HG02759 (cell line): ENCODE results near the gene SOSTDC1.
"Not testable (repeated sequence)": the region's sequence is repeated elsewhere in the genome, so short reads cannot be mapped to it uniquely, and the experiment has no call there.

Source experiments
- ATAC-seq: cut with Tn5 transposase; IDR thresholded peaks from one replicate; pipeline ENCODE4 v1.9.1; 2021; ENCODE audit warnings: mild to moderate bottlenecking, moderate library complexity; ENCODE audit not compliant: unreplicated experiment

SOSTDC1 gene

GRCh38 chr7:16463520-16463919 is 2.0 kb downstream of the SOSTDC1 start:
- ATAC-seq: no peak

DNA sequence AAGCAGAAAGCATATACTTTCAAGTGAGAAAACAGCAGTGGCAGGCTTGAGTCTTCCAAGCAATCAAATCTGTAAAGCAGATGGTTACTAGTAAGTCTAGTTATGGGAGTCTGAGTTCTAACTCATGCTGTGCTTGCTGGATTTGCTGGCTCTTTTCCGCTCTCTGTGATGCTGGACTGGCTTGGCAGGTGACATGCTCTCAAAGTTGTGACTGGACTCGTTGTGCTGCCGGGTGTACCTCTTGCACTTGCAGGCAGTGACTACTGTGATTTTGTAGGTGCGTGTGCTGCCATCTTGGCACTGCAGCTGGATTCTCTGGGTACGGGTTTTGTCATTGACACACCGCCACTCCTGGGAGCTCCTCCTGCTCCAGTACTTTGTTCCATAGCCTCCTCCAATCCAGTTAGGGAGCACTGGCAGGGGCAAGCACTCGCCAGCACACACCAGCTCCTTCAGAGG is 3.1 kb downstream of the SOSTDC1 start:
- no peak for ATAC-seq

- no peak for ATAC-seq
Measured at GRCh38 chr7:16460789-16461493, 4.6 kb downstream of the SOSTDC1 start.

DNA sequence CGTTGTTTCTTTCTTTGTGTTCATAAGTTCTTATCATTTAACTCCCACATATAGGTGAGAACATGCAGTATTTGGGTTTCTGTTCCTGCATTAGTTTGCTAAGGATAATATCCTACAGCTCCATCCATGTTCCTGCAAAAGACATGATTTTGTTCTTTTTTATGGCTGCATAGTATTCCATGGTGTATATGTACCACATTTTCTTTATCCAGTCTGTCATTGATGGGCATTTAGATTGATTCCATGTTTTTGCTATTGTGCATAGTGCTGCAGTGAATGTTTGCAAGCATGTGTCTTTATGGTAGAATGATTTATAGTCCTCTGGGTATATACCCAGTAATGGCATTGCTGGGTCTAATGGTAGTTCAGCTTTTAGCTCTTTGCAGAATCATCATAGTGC is 9.2 kb downstream of the SOSTDC1 start:
- ATAC-seq: not testable (repeated sequence)

- no peak for ATAC-seq
Measured at GRCh38 chr7:16455591-16455990, 9.9 kb downstream of the SOSTDC1 start.

DNA sequence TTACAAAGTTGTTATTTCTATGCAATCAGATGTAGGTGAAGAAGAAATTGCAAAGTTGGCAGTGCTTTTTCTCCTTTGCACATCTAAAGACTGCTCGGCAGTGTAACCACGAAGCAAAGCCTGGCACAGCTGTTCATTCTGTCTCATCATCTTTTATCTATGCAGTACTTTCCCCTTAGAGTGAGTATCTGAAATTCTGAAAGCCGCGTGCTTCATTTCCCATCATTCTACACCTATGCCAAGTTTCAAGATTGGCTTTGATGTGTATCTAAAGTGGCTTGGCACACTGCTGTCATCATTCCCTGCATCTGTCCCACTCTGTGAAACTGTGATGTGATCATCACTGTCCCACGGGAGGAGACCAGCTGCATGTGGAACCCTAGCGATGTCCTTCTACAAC is 15.2 kb downstream of the SOSTDC1 start:
- ATAC-seq: no peak

DNA sequence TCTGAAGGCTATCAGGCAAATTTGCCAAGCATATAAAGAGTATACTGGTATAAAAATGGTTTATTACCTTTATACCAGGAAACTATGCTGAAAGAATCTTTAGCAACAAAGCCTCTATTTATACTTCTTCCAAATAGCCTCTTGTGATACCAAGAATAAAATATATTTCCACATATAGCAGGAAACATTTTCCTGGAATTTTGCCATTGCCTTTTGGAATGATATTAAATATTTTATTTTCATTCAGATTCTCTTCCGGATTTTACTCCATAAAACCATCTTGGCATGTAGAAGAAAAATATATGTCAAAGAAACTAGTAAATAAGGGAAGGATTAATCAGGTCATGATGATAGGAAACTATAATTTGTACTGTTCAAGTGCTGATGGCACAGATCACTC is 17.7 kb downstream of the SOSTDC1 start:
- ATAC-seq: no peak

DNA sequence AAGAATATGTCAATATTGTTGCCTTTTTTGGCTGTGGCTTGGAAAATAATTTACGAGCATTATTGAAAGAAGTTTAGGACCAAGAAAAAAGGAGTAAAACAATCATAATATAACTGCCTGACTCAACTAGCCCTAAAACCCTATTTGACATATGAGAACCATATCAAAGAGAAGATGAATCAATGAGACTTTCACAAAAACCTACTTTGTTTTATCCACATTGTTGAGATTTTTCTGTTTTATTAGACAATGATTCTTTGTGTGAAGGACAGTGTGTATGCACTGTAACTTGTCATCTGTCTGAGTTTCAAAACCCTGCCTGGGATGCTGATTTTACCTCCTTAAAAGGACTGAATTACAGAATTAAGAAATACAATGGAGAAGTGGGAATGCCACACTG is 19.0 kb downstream of the SOSTDC1 start:
- ATAC-seq: no peak

DNA sequence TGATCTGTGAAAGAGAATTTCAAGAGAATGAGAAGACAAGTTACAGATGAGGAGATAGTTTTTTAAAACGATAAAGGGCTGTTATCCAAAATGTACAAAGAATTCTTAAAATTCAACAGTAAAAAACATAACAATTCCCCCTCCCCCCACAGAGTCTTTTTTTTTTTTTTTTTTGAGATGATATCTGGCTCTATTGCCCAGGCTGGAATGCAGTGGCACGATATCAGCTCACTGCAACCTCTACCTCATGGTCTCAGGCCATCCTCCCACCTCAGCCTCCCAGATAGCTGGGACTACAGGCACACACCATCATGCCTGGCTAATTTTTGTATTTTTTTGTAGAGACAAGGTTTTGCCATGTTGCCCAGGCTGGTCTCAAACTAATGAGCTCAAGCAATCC is 21.7 kb downstream of the SOSTDC1 start:
- ATAC-seq: not testable (repeated sequence)

DNA sequence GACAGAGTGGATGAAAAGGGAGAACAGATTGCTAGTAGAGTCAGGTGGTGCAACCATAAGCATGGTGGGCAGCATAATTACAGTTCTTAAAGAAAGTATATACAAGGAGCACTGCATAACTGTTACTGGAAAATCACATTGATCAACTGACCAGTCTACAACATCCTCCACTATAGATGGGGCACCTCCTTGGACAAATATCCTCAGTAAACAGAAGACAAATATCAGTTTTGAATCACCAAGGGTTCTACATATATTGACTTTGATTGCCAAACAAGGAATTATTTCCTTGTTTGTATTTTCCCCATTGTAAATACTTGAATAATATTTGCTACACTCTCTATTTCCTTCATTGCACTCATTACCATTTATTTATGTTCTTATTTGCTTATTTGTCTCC is 26.6 kb downstream of the SOSTDC1 start:
- no peak for ATAC-seq

DNA sequence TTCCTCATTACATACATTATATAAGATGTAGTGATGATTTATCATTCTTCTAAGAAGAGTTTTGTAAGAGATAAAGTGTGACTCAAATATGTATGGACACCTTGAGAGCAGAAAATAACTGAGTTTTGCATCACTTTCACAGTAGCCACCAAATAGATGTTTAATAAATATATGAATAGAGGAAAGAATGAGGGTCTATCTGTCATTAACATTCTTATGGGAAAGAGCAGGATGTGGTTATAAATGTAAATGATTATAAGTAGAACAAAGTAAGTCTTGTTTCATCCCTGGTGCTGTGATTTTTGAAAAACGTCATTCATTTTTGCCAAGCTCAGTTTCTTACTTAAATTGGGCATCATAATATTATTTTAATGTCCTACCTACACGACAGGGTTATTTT is 29.2 kb downstream of the SOSTDC1 start:
- no peak for ATAC-seq

DNA sequence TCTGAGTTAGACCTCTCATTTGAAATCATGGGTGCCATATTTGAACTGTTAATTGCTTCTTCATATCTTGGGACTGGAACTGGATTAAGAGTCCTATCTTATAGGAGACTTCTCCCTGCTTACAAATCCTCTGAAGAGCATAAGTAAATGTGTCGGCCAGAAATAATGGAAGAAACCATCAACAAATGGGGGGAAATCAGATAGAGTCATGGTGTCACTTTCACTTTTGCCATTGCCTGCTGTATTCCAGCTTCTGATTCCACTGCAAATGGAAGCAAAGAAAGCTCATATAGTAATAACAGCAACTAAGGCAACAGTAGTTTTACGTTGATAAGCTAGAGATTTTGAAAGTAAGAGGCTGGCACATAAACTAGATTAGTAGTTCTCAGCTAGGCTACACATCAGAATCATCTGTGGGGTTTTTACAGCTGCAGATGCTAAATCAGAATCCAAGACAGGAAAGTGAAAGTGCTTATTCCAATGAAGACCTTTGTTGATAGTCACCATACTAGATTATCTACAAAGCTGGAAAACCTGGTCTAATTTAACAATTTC is 31.9 kb downstream of the SOSTDC1 start:
- ATAC-seq: no peak

GRCh38 chr7:16432425-16432731 is 33.2 kb downstream of the SOSTDC1 start:
- ATAC-seq: no peak

- ATAC-seq: peak; percentile 81
Measured at GRCh38 chr7:16431646-16432424, 33.7 kb downstream of the SOSTDC1 start.

GRCh38 chr7:16430133-16430532 is 35.4 kb downstream of the SOSTDC1 start:
- no peak for ATAC-seq

DNA sequence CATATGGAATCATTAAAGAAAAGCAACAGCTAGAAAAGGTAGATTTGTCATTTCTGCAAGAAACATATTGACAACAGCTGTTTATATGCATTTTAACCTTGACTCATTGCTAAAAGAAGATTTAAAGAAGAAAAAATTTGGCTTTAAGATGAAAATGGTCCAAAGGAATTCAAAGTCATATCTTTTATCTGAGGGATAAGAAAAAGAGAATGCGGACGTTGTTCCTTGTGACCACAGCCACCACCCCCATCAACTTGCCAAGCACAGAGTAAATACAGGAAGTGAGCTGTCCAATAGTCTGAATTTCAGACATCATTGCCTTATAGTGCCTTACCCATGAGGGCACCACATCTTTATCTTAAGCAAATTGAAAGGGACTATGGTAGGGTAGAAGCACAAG is 36.9 kb downstream of the SOSTDC1 start:
- no peak for ATAC-seq

- no peak for ATAC-seq
Measured at GRCh38 chr7:16428182-16428581, 37.4 kb downstream of the SOSTDC1 start.

- ATAC-seq: no peak
Measured at GRCh38 chr7:16423761-16424160, 41.8 kb downstream of the SOSTDC1 start.

- no peak for ATAC-seq
Measured at GRCh38 chr7:16422917-16423316, 42.6 kb downstream of the SOSTDC1 start.

DNA sequence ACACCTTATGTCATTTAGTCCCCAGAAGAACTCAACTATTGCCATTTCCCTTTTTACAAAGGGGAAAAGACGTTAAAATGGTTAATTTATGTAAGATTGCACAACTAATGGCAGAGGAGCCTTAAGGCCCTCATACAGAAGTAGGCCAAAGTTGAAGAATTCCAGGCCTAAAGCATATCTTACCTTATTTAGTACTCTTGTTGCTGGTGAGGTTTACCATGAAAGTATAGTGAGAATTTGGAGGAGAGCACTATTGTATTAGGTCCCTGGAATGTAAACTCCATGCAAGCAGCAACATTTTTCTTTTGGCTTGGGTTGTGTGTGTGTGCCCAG is 43.5 kb downstream of the SOSTDC1 start:
- ATAC-seq: no peak

DNA sequence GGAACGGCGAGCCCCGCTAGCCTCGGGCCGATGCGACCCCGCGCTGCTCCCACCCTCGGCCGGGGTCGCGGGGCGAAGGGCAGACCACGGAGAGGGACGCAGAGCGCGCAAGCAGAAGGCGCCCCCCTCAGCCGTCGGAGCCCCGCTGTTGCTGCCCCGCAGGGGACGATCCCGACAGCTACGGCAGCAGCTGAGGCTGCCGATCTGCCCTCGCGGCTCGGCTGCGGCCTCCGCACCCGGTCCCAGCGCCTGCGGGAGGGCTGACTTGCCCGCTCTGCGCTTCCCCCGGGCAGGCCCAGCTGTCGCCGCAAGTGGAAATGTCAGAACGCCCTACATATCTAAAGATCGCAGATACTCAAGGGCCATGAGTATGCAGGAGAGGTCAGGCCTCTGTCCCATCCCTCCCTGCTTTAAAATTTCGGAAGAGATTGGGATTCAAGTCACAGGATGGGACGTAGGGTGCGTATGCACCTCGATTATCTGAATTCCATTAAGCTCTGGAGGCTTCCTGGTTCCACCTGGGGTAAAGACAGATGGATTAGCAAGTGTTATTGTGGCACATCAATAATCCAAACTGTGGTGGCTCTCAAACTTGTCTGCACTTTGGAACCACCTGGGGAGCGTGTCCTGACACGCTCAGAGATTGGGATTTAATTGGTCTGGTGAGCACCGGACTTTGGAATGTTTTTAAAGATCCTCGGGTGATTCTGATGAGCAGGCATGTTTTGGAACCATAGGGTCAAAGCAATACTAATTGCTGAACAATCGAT is 44.0 kb downstream of the SOSTDC1 start, which contains the start of gene CRPPA:
Gene CRPPA (minus strand): TSS at position 206 of the 770 bp plus-strand sequence. CDS start 216 bp downstream, outside the sequence.
- ATAC-seq: peak; percentile 43
